T-helper 9 cell (primary cell): ENCODE results near the gene HLA-B.

ENCODE experiments used
- DNase-seq: peaks from one replicate; pipeline ENCODE4 v3.0.0-alpha.2; 2020

The HLA-B gene

DNA sequence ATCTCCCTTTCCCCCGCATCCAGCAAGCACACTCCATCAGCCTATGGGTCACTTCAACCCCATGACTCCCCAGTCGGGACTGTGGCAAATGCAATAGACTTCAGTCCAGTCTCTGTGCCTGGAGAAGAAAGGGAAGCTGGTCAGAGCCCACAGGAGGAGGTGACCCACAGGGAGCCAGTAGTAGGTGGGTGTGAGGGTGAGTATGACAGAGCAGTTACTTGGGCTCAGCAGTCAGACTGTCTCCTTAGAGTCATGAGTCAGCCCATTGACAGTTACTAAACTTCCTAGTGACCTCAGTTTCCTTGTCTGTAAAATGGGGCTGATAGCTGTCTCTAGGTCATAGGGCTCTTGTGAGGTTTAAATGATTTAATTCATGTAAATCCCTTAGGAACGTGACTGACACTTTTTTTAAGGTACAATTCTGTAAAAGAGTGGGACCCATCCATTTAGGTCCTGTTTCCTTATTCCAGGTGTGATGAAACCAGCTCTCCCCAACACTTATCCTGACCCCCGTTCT is 51.2 kb downstream of the HLA-B start:
- DNase-seq = no peak

GRCh38 chr6:31304683-31305082 is 52.3 kb downstream of the HLA-B start:
- no peak for DNase-seq
